K562 (cell line): ENCODE measurements around the gene MAP3K6. TPM values are rescaled to one million over a fixed set of nuclear protein-coding genes. Genes with fewer than 3 reads are reported as not detected.
A peak's percentile ranks its signal among the peaks of the same experiment; 100 is the strongest.

Experiments
- ETV5 ChIP-seq: sonication (generic); formaldehyde crosslinking; IDR thresholded peaks from 2 replicates; pipeline ENCODE4 v1.4.0; 2020; ENCODE audit warnings: low read depth, mild to moderate bottlenecking, missing genetic modification reagents
- FOXA1 ChIP-seq: fragments of 450-650 bp; IDR thresholded peaks from 2 replicates; pipeline ENCODE4 v1.6.1; 2016; ENCODE audit warnings: mild to moderate bottlenecking, borderline replicate concordance
- GATAD2B ChIP-seq: fragments of 450-650 bp; IDR thresholded peaks from 2 replicates; pipeline ENCODE4 v1.6.1; 2017; ENCODE audit warnings: mild to moderate bottlenecking, borderline replicate concordance
- HMG20B ChIP-seq: fragments of 250-450 bp; sonication (Bioruptor Pico); IDR thresholded peaks from 2 replicates; pipeline ENCODE4 v1.5.0; 2021; ENCODE audit warnings: mild to moderate bottlenecking
- HNRNPUL1 ChIP-seq: fragments of 200-400 bp; formaldehyde crosslinking; IDR thresholded peaks from 2 replicates; pipeline ENCODE4 v1.6.1; 2017; ENCODE audit warnings: low read length
- MAZ ChIP-seq, 2 experiments: fragments of 450-650 bp in 1 of 2; sonication (generic) in 1 of 2; formaldehyde crosslinking; IDR thresholded peaks in 1 of 2; conservative IDR thresholded peaks in 1 of 2; 2 replicates each; pipeline versions ENCODE4 v1.4.0 to v1.5.0; 2020; ENCODE audit warnings: mild to moderate bottlenecking in 1 of 2, missing genetic modification reagents in 1 of 2
- MBD2 ChIP-seq: sonication (generic); IDR thresholded peaks from 2 replicates; pipeline ENCODE4 v1.6.1; 2016; ENCODE audit warnings: low read depth, borderline replicate concordance
- MEIS2 ChIP-seq: fragments of 450-650 bp; IDR thresholded peaks from 2 replicates; pipeline ENCODE4 v1.6.1; 2014; ENCODE audit warnings: mild to moderate bottlenecking; ENCODE audit not compliant: partially characterized antibody
- MXD1 ChIP-seq: fragments of 250-450 bp; sonication (Bioruptor Pico); IDR thresholded peaks from 2 replicates; pipeline ENCODE4 v1.8.0; 2021; ENCODE audit warnings: borderline replicate concordance, mild to moderate bottlenecking, moderate library complexity; ENCODE audit not compliant: poor library complexity, severe bottlenecking
- MXI1 ChIP-seq: IDR thresholded peaks from 2 replicates; pipeline ENCODE4 v1.6.1; 2011; ENCODE audit warnings: low read depth, mild to moderate bottlenecking, improper control_type of control experiment, low read length
- NFIX ChIP-seq: fragments of 250-450 bp; sonication (Bioruptor Pico); IDR thresholded peaks from 2 replicates; pipeline ENCODE4 v1.4.0; 2020; ENCODE audit warnings: low read depth, mild to moderate bottlenecking, moderate library complexity
- POLR3A ChIP-seq: IDR thresholded peaks from 2 replicates; pipeline ENCODE4 v1.6.1; 2011; ENCODE audit warnings: borderline replicate concordance, mild to moderate bottlenecking, moderate library complexity; ENCODE audit not compliant: insufficient read length, insufficient read depth; ENCODE audit errors: extremely low read depth
- PRPF4 ChIP-seq: fragments of 200-400 bp; formaldehyde crosslinking; IDR thresholded peaks from one replicate; pipeline ENCODE4 v1.6.1; 2017; ENCODE audit warnings: low read length, low read depth, mild to moderate bottlenecking; ENCODE audit not compliant: insufficient read depth, poor library complexity, severe bottlenecking
- SMARCA5 ChIP-seq: fragments of 450-650 bp; IDR thresholded peaks from 2 replicates; pipeline ENCODE4 v1.6.1; 2016
- SMARCC2 ChIP-seq: fragments of 450-650 bp; IDR thresholded peaks from 2 replicates; pipeline ENCODE4 v1.6.1; 2017; ENCODE audit warnings: antibody characterized with exemption, moderate library complexity, mild to moderate bottlenecking, low read depth
- TBP ChIP-seq: optimal IDR thresholded peaks from 2 replicates; pipeline ENCODE3; 2011; ENCODE audit warnings: low read depth, low read length, improper control_type of control experiment
- U2AF1 ChIP-seq: fragments of 200-400 bp; formaldehyde crosslinking; optimal IDR thresholded peaks from 2 replicates; pipeline ENCODE3; 2017; ENCODE audit warnings: mild to moderate bottlenecking, low read depth, low read length, moderate library complexity
- USF1 ChIP-seq: sonication (generic); formaldehyde crosslinking; IDR thresholded peaks from 2 replicates; pipeline ENCODE4 v1.9.0; 2022; ENCODE audit warnings: mild to moderate bottlenecking, missing genetic modification reagents
- ZNF551 ChIP-seq: fragments of 250-450 bp; sonication (Bioruptor Pico); IDR thresholded peaks from 2 replicates; pipeline ENCODE4 v1.5.0; 2021; ENCODE audit warnings: mild to moderate bottlenecking, moderate library complexity
- ZNF586 ChIP-seq: fragments of 450-650 bp; formaldehyde crosslinking; conservative IDR thresholded peaks from 2 replicates; pipeline ENCODE4 v1.4.0; 2020; ENCODE audit warnings: mild to moderate bottlenecking, moderate library complexity
- ZNF764 ChIP-seq: fragments of 250-450 bp; sonication (Bioruptor Pico); IDR thresholded peaks from 2 replicates; pipeline ENCODE4 v1.4.0; 2020; ENCODE audit warnings: low read depth, mild to moderate bottlenecking, moderate library complexity
- polyA plus RNA-seq, 8 experiments: library from polyadenylated mRNA; depleted of rRNA in 4 of 8; stranded (reverse) in 5 of 8; unstranded in 3 of 8; fragments of >200 nt; fragmentation: Nextera tagmentation in 2 of 8; fragmentation: Illumina TruSeq in 1 of 8; extraction: Ambion mirVana in 2 of 8; extraction: Trizol in 1 of 8; gene quantifications; 2 replicates each; pipeline versions ENCODE4 v1.2.1 to v1.2.3, GENCODE V29; 2011 to 2014; ENCODE audit warnings: inconsistent platforms in 1 of 8, missing spikeins in 1 of 8
- total RNA-seq, 7 experiments: library from RNA; depleted of rRNA in 6 of 7; stranded (reverse); fragments of >200 nt in 6 of 7; fragmentation: Illumina TruSeq in 2 of 7; extraction: Trizol in 2 of 7; gene quantifications; 2 replicates each; pipeline versions ENCODE4 v1.2.1 to v1.2.3, GENCODE V29; 2011 to 2021; ENCODE audit warnings: low replicate concordance in 1 of 7
- TF ChIP-seq, protein P1 (sequence below): fragments of 450-650 bp; IDR thresholded peaks from 2 replicates; pipeline ENCODE4 v1.6.1; 2014; ENCODE audit warnings: low read depth, mild to moderate bottlenecking, moderate library complexity, borderline replicate concordance

MAP3K6 gene
- total and polyA plus RNA-seq, 9 of the 15 experiments (the other 6 are each of a cell fraction or from before 2014, with no cell fraction given): 0.99 to 21.9 (median 7.0) TPM

DNA sequence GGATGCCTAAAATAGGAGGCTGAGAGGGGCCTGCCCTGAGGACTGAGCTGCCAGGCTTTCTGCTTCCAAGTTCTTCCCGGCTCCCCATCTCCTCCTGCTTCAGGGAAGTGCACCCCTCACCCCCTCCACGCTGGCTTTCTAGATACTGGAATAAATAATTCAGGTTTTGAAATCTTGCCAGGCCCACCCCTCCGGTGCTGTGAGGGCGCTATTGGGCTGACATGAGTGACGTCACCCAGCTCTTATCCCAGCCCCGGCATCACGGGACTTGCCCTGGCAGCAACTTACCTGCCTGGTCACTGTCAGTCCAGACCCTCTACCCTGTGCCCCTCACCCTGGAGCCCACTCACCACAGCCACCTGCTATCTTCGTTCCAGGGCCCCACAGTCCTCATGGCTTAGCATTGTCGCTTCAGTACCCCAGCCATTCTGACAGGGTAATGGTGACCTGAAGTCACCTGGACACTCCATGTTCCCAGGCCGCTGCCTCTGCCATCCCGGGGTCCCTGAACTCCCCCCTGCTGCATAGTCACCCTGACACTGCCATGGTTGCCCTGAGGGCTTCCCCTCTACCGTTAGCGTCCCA, 24.8 kb upstream of the MAP3K6 start (continued):
- no peak for TF ChIP-seq GATAD2B
- TF ChIP-seq HMG20B: no peak
- TF ChIP-seq SMARCC2: no peak
- no peak for TF ChIP-seq SMARCA5
- peak; percentile 66 for TF ChIP-seq USF1 (CRISPR knock-in tag)
- no peak for TF ChIP-seq MAZ (CRISPR knock-in tag; conservative IDR thresholded peaks at IDR 0.05 in 1 of 2, IDR thresholded peaks at IDR 0.05 in 1 of 2)
- TF ChIP-seq MEIS2: no peak
- TF ChIP-seq ZNF551 (CRISPR knock-in tag): no peak
- TF ChIP-seq POLR3A: no peak
- no peak for TF ChIP-seq ZNF586
- TF ChIP-seq U2AF1: no peak
- TF ChIP-seq ETV5 (CRISPR knock-in tag): no peak
- no peak for TF ChIP-seq MXI1
- no peak for TF ChIP-seq PRPF4
- TF ChIP-seq, protein P1, sequence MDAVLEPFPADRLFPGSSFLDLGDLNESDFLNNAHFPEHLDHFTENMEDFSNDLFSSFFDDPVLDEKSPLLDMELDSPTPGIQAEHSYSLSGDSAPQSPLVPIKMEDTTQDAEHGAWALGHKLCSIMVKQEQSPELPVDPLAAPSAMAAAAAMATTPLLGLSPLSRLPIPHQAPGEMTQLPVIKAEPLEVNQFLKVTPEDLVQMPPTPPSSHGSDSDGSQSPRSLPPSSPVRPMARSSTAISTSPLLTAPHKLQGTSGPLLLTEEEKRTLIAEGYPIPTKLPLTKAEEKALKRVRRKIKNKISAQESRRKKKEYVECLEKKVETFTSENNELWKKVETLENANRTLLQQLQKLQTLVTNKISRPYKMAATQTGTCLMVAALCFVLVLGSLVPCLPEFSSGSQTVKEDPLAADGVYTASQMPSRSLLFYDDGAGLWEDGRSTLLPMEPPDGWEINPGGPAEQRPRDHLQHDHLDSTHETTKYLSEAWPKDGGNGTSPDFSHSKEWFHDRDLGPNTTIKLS: no peak
- TF ChIP-seq FOXA1: no peak
- TF ChIP-seq MXD1 (CRISPR knock-in tag): no peak
- TF ChIP-seq HNRNPUL1: no peak
- no peak for TF ChIP-seq ZNF764
- no peak for TF ChIP-seq MBD2
- TF ChIP-seq TBP: no peak
- no peak for TF ChIP-seq NFIX
